GM21526 (cell line): Measurements from ENCODE around the gene AP3S1.
"Not testable (repeated sequence)": the region's sequence is repeated elsewhere in the genome, so short reads cannot be mapped to it uniquely, and the experiment has no call there.

Source experiments
- ATAC-seq: cut with Tn5 transposase; IDR thresholded peaks from one replicate; pipeline ENCODE4 v1.9.1; 2021; ENCODE audit warnings: moderate library complexity; ENCODE audit not compliant: unreplicated experiment, low FRiP score

The AP3S1 gene

GRCh38 chr5:115858396-115858795 lies 16.7 kb downstream of the AP3S1 start:
- ATAC-seq, result no peak

- no peak for ATAC-seq
These were observed 17.6 kb downstream of the AP3S1 start for GRCh38 chr5:115859378-115859777.

GRCh38 chr5:115869256-115869795 lies 27.6 kb downstream of the AP3S1 start:
- no peak for ATAC-seq

GRCh38 chr5:115872447-115872846 lies 30.7 kb downstream of the AP3S1 start:
- no peak for ATAC-seq

- ATAC-seq, result no peak
These were observed 31.7 kb downstream of the AP3S1 start for GRCh38 chr5:115873392-115873791.

- no peak for ATAC-seq
These were observed 33.7 kb downstream of the AP3S1 start for GRCh38 chr5:115875447-115875846.

GRCh38 chr5:115877342-115877741 lies 35.6 kb downstream of the AP3S1 start:
- not testable (repeated sequence) for ATAC-seq

GRCh38 chr5:115882434-115882833 lies 40.7 kb downstream of the AP3S1 start:
- ATAC-seq, result not testable (repeated sequence)

- no peak for ATAC-seq
These were observed 43.0 kb downstream of the AP3S1 start for GRCh38 chr5:115884704-115885103.

GRCh38 chr5:115885208-115885607 lies 43.5 kb downstream of the AP3S1 start:
- not testable (repeated sequence) for ATAC-seq

GRCh38 chr5:115888027-115888426 lies 46.3 kb downstream of the AP3S1 start:
- ATAC-seq, result no peak

GRCh38 chr5:115892021-115892420 lies 50.3 kb downstream of the AP3S1 start:
- ATAC-seq, result no peak

GRCh38 chr5:115894342-115894741 lies 52.6 kb downstream of the AP3S1 start:
- ATAC-seq, result no peak

GRCh38 chr5:115895821-115896220 lies 54.1 kb downstream of the AP3S1 start:
- no peak for ATAC-seq

GRCh38 chr5:115898656-115899055 lies 56.9 kb downstream of the AP3S1 start:
- no peak for ATAC-seq

GRCh38 chr5:115907177-115907576 lies 65.4 kb downstream of the AP3S1 start:
- no peak for ATAC-seq

- ATAC-seq, result not testable (repeated sequence)
These were observed 72.1 kb downstream of the AP3S1 start for GRCh38 chr5:115913623-115914400.

GRCh38 chr5:115920171-115920725 lies 78.5 kb downstream of the AP3S1 start:
- no peak for ATAC-seq

- not testable (repeated sequence) for ATAC-seq
These were observed 87.1 kb downstream of the AP3S1 start for GRCh38 chr5:115928578-115929407.

GRCh38 chr5:115930171-115930570 lies 88.4 kb downstream of the AP3S1 start:
- ATAC-seq, result not testable (repeated sequence)
